PC-3 (cell line): ENCODE results near the gene CPN2. TPM values are rescaled to one million over a fixed set of nuclear protein-coding genes. Genes with fewer than 3 reads are reported as not detected.

Experiments used
- ATAC-seq: fragments of 200-7000 bp; cut with Tn5 transposase; 2 replicates; pipeline ENCODE4 v1.9.1; 2020; ENCODE audit warnings: mild to moderate bottlenecking, moderate library complexity
- BruUV-seq: library from RNA; stranded (reverse); fragments of 400-500 nt; replicated peaks from 2 replicates; lab custom pipeline; 2021; lab: Mats Ljungman, UMichigan
- CTCF ChIA-PET: fragments of 300-600 bp; sonication (Branson Sonifier 250); formaldehyde crosslinking; loops from one replicate; lab custom pipeline; 2022; ENCODE audit warnings: antibody characterized with exemption; lab: Charles Lee
- POLR2A ChIA-PET: fragments of 300-600 bp; sonication (Branson Sonifier 250); formaldehyde crosslinking; loops from one replicate; lab custom pipeline; 2022; ENCODE audit warnings: antibody characterized with exemption; ENCODE audit not compliant: unreplicated experiment; lab: Charles Lee
- DNase-seq: peaks from one replicate; pipeline ENCODE4 v3.0.0-alpha.2; 2015
- H2AFZ ChIP-seq: fragments of 300-600 bp; sonication (generic); 2 replicates; pipeline ENCODE4 v1.6.0; 2016; ENCODE audit warnings: antibody characterized with exemption, low read length
- H3F3A ChIP-seq: fragments of 300-600 bp; sonication (generic); one replicate; pipeline ENCODE4 v1.6.0; 2017; ENCODE audit warnings: antibody characterized with exemption, low read length, control low read depth, mild to moderate bottlenecking; ENCODE audit not compliant: unreplicated experiment
- H3K27ac ChIP-seq: fragments of 300-600 bp; sonication (generic); 2 replicates; pipeline ENCODE4 v1.5.1; 2016; ENCODE audit warnings: mild to moderate bottlenecking, low read length
- H3K27me3 ChIP-seq: fragments of 300-600 bp; sonication (generic); 2 replicates; pipeline ENCODE4 v1.6.1; 2016; ENCODE audit warnings: low read length, mixed read lengths
- H3K36me3 ChIP-seq: fragments of 300-600 bp; sonication (generic); 2 replicates; pipeline ENCODE4 v1.6.1; 2016; ENCODE audit warnings: low read depth, mixed run types, low read length, mixed read lengths
- H3K4me1 ChIP-seq: fragments of 300-600 bp; sonication (generic); 2 replicates; pipeline ENCODE4 v1.5.1; 2016; ENCODE audit warnings: low read length; ENCODE audit not compliant: insufficient read depth
- H3K4me2 ChIP-seq: fragments of 300-600 bp; sonication (generic); 2 replicates; pipeline ENCODE4 v1.6.0; 2016; ENCODE audit warnings: low read length
- H3K4me3 ChIP-seq: fragments of 300-600 bp; sonication (generic); 2 replicates; pipeline ENCODE4 v1.5.1; 2016; ENCODE audit warnings: mild to moderate bottlenecking, low read length, mixed read lengths
- H3K79me2 ChIP-seq: fragments of 300-600 bp; sonication (generic); 2 replicates; pipeline ENCODE4 v1.6.1; 2017; ENCODE audit warnings: low read length, mixed read lengths
- H3K9ac ChIP-seq: fragments of 300-600 bp; sonication (generic); 2 replicates; pipeline ENCODE4 v1.6.0; 2016; ENCODE audit warnings: mild to moderate bottlenecking, low read length
- H3K9me2 ChIP-seq: fragments of 300-600 bp; sonication (generic); replicated peaks from 2 replicates; pipeline ENCODE4 v1.6.1; 2016; ENCODE audit warnings: mixed run types, low read length, mixed read lengths
- H3K9me3 ChIP-seq: fragments of 300-600 bp; sonication (generic); 2 replicates; pipeline ENCODE4 v1.6.1; 2016; ENCODE audit warnings: low read length, mixed read lengths
- H4K20me1 ChIP-seq: fragments of 300-600 bp; sonication (generic); 2 replicates; pipeline ENCODE4 v1.6.1; 2016; ENCODE audit warnings: low read length, mixed read lengths
- CTCF ChIP-seq: fragments of 300-600 bp; sonication (generic); conservative IDR thresholded peaks from 2 replicates; pipeline ENCODE4 v1.5.1; 2017; ENCODE audit warnings: antibody characterized with exemption, low read depth, mild to moderate bottlenecking, low read length
- EZH2 ChIP-seq: fragments of 300-600 bp; sonication (generic); IDR thresholded peaks from one replicate; pipeline ENCODE4 v1.6.1; 2017; ENCODE audit warnings: antibody characterized with exemption, mild to moderate bottlenecking, low read length; ENCODE audit not compliant: unreplicated experiment
- EZH2phosphoT487 ChIP-seq: fragments of 300-600 bp; sonication (generic); IDR thresholded peaks from 2 replicates; pipeline ENCODE4 v1.6.1; 2018; ENCODE audit warnings: mild to moderate bottlenecking, antibody characterized with exemption, low read length, borderline replicate concordance
- intact Hi-C: fragments of 100-400 bp; cut with micrococcal nuclease; formaldehyde crosslinking; loops from 2 replicates; pipeline ENCODE4 v1.9.0; 2023
- total RNA-seq: library from RNA; depleted of rRNA; stranded (reverse); fragments of >200 nt; gene quantifications from 2 replicates; pipeline ENCODE4 v1.2.3, GENCODE V29; 2014

CPN2 gene
- total RNA-seq, 1 experiment from 2014 or later = 0.07 TPM

GRCh38 chr3:194357681-194358080, 6.6 kb upstream of the CPN2 start:
- no peak overlapping the region for H3K27ac ChIP-seq
- intact Hi-C loops = no loop called here
- no peak overlapping the region for H2AFZ ChIP-seq
- no peaks in the 10 kb centered on the region for H3K36me3 ChIP-seq
- BruUV-seq = no TSS peak
- TF ChIP-seq EZH2phosphoT487 = no peak
- no peak for TF ChIP-seq CTCF
- no peak for TF ChIP-seq EZH2
- H3K27me3 ChIP-seq = peaks cover 19% of the 10 kb centered on the region
- DNase-seq (no peak), ATAC-seq (no peak)
- H3K9me2 ChIP-seq = no peaks in the 10 kb centered on the region
- no peaks in the 10 kb centered on the region for H3K79me2 ChIP-seq
- no peak overlapping the region for H3K4me2 ChIP-seq
- no peaks in the 10 kb centered on the region for H4K20me1 ChIP-seq
- CTCF ChIA-PET = no interaction called here
- POLR2A ChIA-PET = interaction anchor here (0.6 kb wide), 1 partner anchor 1557 kb away, joined by 4 read pairs; no protein-coding TSS in a partner anchor
- H3F3A ChIP-seq = no peaks in the 10 kb centered on the region
- H3K4me1 ChIP-seq = no peaks in the 10 kb centered on the region
- no peak overlapping the region for H3K9ac ChIP-seq
- H3K9me3 ChIP-seq = no peaks in the 10 kb centered on the region
- H3K4me3 ChIP-seq = no peak overlapping the region

GRCh38 chr3:194355379-194355778, 4.3 kb upstream of the CPN2 start:
- H4K20me1 ChIP-seq = no peaks in the 10 kb centered on the region
- no peak overlapping the region for H3K9ac ChIP-seq
- CTCF ChIA-PET = no interaction called here

More at GRCh38 chr3:194355379-194355778, 4.3 kb upstream of the CPN2 start:
- Histone ChIP-seq H3K4me1 (no peaks in the 10 kb centered on the region), H3K9me3 (no peaks in the 10 kb centered on the region), H3K9me2 (no peaks in the 10 kb centered on the region), H3K79me2 (no peaks in the 10 kb centered on the region), H3K36me3 (no peaks in the 10 kb centered on the region), H3F3A (no peaks in the 10 kb centered on the region), H2AFZ (no peak overlapping the region), H3K4me3 (no peak overlapping the region), H3K27me3 (peaks cover 19% of the 10 kb centered on the region), H3K4me2 (no peak overlapping the region), H3K27ac (no peak overlapping the region)
- no peak for TF ChIP-seq EZH2phosphoT487
- no peak for TF ChIP-seq CTCF
- TF ChIP-seq EZH2 = no peak
- BruUV-seq = no TSS peak
- POLR2A ChIA-PET = no interaction called here
- DNase-seq (no peak), ATAC-seq (no peak)
- intact Hi-C loops = no loop called here
